ENCODE measurements around the gene PCDHB4.
"Not testable (repeated sequence)": the region's sequence is repeated elsewhere in the genome, so short reads cannot be mapped to it uniquely, and the experiment has no call there.

- TF ChIP-seq CTCF (conservative IDR thresholded peaks at IDR 0.05); EZH2 (IDR thresholded peaks at IDR 0.05; ENCODE audit: low read depth): not testable (repeated sequence)
Measured at GRCh38 chr5:141157356-141157755, 35.7 kb downstream of the PCDHB4 start.
